Epidermal melanocyte (primary cell): ENCODE measurements around the gene WEE1.
"Not testable (repeated sequence)": the region's sequence is repeated elsewhere in the genome, so short reads cannot be mapped to it uniquely, and the experiment has no call there.

ENCODE experiments used
- DNase-seq: peaks from one replicate; pipeline ENCODE4 v3.0.0; 2011; ENCODE audit warnings: low spot score; ENCODE audit not compliant: insufficient read length

The WEE1 gene

GRCh38 chr11:9573052-9573774 lies at the start of gene WEE1:
Gene WEE1, plus strand, starts transcription at chr11:9573670. Its CDS starts 264 bp downstream, at chr11:9573934.
- peak; percentile 84 for DNase-seq

- no peak for DNase-seq
Observed at GRCh38 chr11:9524001-9524400, 49.5 kb upstream of the WEE1 start.

DNA sequence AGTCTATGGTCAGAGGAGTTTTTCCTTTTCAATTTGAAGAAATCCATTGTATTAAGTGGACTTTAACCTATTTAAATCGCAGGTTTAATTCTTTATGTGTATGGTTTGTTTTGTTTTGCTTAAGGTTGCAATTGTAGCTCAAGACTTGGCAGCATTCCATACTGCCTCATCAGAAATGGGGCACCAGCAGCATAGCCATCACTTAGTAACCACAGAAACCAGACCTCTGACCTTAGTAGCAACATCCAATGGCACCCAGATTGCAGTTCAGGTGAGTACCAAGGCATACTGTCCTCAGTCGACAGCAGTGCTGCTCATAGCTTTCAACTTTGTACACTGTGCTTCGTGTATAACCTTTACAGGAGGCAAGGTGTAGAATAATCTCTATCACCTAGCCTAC lies 48.4 kb upstream of the WEE1 start:
- DNase-seq: no peak

- DNase-seq: no peak
Observed at GRCh38 chr11:9527481-9528135, 45.9 kb upstream of the WEE1 start.

DNA sequence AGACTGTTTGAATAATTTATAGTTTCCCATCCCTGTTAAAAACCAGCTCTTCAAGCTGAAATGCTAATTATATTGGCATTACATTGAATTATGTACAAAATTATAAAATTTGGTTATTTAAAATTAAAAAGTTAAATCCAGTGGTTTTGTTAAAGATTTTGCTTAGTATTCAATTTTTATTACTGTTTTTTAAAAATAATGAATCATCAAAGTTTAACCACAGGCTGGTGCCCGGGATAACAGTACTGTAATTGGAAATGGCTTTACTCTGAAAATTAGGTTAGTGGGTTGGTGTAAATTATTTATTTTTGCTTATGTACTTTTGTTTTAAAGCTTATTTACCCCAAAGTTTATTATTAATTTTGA lies 45.4 kb upstream of the WEE1 start:
- no peak for DNase-seq

DNA sequence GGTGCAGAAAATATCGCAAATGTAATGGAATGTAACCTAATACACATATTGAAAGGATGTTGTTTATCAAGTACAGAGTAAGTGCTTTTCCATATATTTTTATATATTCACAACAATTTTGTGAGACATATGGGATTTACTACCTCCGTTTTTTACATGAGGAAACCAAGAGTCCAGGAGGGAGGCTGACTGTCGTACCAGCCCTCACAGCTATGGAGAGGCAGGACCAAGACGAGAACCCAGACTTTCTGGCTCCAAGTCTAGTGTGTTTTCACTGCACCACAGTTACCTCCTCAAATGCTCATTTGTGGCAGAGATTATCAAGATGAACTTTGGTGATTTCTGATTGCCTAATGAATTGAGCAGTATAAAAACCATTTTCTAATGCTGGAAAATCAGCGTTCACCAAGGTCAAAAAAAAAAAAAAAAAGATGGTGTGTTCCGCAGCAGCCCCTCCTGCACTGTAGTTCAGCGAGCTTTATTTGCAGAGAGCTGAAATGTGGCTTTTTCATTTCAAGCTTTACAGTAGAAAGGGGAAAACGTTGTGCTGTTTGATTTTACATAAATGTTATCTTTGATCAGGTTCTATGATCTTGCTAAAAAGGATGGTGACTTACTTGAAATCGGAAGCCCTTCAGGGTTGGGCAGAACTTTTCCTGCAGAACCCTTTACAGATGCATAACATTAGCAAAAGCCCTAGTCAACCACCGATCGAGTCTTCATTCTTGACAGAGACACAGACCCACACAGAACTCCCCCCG lies 44.7 kb upstream of the WEE1 start:
- DNase-seq: no peak

GRCh38 chr11:9529334-9529650 lies 44.2 kb upstream of the WEE1 start:
- no peak for DNase-seq

DNA sequence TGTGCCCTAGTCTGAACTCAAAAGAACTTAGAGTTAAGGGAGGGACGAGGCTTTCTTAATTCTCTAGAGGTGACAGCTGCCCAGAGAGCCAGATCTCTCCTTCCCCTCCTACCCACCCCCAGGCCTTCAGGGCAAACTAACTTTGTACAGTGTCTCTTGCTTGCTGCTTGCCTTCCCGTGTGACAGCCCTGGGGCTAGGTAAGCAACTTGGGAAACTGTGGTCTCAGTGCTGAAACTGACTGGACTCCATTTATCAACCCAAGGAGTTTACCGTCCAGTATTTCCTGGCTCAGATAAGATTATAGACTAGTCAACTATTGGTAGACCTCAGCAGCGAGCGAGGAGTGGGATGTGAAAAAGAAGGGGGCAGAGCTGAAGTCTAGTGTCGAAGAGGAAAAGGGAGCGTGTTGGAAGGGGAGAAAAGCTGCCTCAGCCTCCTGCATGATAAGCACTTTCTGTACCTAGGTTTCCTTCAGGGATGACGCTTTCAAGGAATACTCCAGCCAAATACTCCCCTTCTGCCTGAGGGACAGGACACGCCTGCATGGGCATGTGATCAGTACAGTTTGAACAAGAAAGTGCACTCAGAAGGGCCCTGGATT lies 43.3 kb upstream of the WEE1 start:
- DNase-seq: no peak

DNA sequence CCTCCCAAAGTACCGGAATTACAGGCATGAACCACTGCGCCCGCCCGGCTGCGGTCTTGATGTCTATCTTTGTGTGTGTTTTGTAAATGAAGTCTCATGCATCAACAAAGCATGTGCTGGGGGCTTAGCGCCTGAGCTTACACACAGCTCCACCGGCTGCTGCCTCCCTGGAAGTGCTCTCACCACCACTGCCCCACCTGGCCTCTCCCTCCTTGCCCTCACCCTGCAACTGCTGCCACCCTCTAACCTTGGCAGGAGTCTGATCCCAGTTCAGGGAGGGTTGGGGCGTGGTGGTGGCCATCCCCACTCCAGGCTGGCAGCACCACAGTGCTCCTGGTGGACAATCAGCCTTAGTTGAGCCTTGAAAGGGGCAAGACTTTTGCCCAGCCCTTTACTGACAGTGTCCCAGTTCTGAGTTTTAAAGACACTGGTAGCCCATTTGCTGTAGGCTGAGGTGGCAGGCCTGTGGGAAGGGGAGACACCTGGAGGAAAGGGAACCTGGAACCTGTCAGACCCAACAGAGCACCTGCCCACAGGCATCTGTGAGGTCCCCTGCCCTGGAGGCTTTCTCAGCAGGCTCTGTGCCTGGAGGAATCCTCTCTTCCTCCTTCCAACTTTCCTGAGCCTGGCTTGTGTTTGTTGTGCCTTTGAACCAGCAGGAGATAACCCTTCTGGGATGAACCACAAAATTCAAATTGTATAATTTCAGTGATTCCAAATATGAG lies 42.4 kb upstream of the WEE1 start:
- no peak for DNase-seq

GRCh38 chr11:9533058-9533457 lies 40.4 kb upstream of the WEE1 start:
- no peak for DNase-seq

GRCh38 chr11:9533736-9534473 lies 39.6 kb upstream of the WEE1 start:
- DNase-seq: no peak

DNA sequence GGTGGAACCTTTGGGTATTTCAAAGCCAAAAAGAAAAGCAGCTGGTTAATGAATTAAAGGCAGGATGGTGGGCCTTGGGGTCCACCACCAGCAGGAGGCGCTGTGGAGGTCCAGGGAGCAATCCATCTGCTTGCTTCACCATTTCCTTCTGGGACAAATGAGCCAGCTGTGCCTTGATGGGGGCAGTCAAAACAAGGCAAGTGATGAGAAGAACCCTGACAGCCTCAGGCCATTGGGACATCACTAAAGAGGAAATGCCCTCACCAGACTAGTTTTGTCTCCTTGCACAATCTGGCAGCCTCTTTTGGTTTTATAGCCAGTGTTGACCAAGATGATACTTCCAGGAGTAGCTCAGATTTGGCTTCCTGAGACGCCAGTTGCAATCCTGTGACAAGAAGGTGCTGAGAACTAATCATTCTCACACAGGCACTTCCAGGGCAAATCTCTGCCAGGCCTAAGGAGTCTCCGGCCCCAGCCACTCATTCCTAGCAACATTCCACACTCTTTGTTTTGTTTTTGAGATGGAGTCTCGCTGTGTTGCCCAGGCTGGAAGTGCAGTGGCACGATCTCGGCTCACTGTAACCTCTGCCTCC lies 38.2 kb upstream of the WEE1 start:
- DNase-seq: peak; percentile 49

GRCh38 chr11:9538548-9538947 lies 34.9 kb upstream of the WEE1 start:
- DNase-seq: no peak

DNA sequence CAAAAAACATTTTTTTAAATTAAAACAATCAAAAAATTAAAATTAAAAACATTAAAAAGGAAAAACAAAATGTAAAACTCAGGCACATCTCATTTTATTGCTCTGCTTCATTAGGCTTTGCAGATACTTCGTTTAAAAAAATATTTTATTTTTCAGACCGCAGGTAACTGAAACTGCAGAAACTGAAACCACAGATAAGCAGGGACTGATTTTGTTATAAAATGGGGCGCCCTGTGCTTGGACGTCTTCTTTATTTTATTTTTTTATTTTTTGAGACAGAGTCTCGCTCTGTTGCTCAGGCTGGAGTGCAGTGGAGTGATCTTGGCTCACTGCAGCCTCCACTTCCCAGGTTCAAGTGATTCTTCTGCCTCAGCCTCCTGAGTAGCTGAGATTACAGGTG lies 24.3 kb upstream of the WEE1 start:
- not testable (repeated sequence) for DNase-seq

DNA sequence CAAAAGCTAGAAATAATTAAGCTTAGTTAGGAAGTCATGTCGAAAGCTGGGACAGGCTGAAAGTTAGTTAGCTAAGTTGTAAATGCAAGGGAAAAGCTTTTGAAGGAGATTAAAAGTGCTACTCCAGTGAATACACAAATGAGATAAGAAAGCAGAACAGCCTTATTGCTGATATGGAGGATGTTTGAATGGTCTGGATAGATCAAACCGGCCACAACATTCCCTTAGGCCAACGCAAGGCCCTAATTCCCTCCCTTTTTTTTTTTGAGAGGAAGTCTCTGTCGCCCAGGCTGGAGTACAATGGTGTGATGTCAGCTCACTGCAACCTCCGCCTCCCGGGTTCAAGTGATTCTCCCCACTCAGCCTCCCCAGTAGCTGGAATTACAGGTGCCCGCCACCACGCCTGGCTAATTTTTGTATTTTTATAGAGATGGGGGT lies 23.3 kb upstream of the WEE1 start:
- DNase-seq: no peak

DNA sequence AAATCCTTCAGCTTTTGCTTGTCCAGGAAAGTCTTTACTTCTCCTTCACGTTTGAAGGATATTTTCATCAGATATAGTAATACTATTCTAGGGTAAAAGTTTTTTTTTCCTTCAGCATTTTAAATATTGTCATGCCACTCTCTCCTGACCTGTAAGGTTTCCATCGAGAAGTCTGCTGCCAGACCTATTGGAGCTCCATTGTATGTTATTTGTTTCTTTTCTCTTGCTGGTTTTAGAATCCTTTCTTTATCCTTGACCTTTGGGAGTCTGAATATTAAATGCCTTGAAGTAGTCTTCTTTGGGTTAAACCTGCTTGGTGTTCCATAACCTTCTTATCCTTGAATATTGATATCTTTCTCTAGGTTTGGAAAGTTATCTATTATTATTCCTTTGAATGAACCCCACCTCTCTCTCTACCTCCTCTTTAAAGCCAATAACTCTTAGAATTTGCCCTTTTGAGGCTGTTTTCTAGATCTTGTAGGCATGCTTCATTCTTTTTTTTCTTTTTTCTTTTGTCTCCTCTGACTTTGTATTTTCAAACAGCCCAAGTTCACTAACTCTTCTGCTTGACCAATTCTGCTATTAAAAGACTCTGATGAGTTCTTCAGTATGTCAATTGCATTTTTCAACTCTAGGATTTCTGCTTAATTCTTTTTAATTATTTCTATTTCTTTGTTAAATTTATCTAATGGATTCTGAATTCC lies 12.0 kb upstream of the WEE1 start:
- no peak for DNase-seq

DNA sequence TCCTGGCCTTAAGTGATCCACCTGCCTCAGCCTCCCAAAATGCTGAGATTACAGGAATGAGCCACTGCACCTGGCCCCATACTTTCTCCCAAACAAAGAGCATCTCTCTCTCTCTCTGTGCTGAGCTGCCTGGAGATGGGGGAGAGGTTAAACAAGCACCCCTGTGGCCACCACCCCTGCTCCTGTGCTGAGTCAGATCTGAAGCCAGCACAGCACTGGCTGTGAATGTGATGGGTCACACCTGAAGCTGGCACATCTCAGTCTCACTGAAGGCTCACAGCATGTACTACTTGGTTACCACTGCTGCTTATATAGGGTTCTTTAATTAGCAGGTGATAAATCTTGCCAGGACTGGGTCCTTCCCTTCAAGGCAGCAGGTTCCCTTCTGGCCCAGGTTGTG lies 10.8 kb upstream of the WEE1 start:
- no peak for DNase-seq

DNA sequence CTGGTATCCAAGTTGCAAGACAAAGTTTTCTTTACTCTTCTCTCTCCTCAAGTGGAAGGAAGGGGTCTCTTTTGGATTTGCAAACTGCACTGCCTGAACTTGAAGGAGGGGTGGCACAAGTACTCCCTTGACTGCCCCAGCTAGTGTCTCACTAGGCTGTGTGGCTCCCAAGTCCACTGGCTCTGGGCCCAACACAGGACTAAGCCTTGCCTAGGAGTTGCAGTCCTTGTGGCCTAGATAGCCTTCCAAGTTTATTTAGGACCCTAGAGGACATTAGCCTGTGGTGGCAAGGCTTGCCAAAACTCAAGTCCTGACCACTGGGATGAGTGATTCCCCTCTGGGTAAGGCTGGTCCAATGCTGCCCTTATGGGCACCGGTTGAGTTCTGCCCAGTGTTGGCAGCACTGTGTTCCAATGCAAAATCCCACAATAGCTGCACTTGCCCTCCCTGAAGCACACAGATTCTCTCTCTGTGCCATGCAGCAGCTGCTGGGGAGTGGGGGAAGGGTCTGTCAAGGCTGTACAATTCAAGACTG lies 10.2 kb upstream of the WEE1 start:
- DNase-seq: no peak

DNA sequence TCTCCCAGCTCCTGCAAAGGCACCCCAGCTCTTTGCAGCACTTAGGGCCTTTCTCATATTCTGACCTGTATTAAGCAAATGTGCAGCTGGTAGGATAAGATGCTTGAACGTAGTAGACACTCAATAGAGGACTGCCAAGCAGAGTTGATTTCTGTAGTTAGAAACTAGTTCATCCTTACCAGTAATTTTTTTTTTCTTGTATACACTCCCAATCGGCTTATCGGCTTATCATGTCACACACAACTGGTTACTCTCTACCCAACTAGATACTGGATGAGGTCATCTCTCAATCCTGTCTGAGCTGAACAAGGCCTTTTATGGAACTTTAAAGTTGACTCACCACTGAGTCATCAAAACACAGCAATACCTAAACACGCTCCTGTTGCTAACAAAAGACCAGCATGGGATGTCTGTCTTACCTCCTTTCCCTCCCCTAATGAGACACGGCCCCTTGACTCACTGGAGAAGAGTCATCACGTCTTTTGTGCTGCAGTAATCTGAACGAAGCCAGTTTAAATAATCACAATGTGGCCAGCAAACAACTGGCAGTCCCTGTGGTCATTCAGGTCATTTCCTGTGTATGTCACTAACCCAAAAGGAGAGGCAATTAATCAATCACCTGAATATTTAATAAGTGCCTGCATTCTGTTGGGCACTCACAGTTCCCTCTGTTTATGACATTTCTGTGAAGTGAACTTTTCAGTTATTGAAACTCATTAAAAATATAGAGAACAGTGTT lies 7.5 kb upstream of the WEE1 start:
- peak; percentile 54 for DNase-seq
